EH (cell line): Measurements from ENCODE around the gene ZMIZ1.

Source experiments
- DNase-seq: peaks from one replicate; pipeline ENCODE4 v3.0.0-alpha.2; 2015; ENCODE audit warnings: low read depth

Gene ZMIZ1

DNA sequence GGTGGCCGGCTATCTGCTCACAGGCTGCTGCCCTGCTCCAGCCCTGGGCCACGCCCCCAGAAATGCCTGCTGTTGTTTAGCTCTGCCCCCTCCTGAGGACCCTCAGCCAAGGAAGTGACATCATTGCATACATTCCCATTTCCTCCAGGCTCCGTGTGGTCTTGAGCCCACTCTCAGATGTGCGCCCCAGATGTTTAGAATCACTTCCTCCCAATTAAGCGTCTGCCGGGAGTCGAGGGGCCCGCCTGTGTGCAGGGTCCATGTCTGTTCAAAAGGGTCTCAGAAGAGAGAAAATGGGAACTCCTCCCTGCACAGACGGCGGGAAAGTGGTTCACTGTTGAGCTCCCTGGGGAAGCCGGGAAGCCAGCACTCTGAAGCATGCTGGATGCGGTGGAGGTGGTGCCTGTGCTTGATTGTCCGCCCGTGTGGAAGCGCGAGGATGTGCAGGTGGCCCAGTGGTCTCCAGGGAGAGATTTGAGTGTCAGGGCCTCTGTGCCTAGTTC, 161.6 kb downstream of the ZMIZ1 start:
- DNase-seq: no peak

DNA sequence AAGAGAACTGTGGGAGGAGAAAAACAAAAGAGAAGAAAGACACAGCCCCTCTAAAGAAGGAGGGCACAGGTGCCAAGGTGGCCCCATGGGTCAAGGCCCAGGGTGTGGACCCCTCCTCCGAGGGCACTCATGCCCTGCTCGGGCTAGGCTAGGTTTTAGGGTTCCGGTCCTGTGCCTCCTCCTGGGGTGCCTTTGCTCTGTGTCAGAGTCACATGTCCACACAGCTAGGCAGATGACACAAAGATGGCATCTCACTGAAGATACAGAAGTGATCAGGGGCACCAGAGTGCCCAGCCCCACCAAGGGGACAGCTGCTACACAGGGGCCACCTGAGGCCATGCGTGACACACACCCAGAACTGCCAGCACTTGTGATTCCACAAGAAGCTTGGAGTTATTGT, 162.1 kb downstream of the ZMIZ1 start:
- DNase-seq: no peak

DNA sequence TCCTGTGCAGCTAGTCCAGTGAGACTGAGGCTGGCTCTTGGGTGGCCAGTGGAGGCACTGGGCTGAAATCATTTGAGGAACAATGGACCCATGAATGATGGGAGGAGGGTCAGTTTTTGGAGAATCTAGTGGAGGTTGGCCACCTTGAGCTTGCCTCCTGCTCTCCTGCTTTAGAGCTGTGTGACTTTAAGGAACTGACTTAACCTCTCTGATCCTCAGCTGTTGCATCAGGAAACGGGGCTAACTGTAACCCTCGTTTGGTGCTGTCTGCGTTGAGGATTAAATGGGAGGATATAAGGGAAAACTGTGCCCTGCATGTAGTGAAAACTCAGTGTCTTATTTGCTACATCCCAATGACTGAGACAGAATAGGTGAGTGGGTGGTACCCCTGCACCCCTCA, 163.1 kb downstream of the ZMIZ1 start:
- no peak for DNase-seq

DNA sequence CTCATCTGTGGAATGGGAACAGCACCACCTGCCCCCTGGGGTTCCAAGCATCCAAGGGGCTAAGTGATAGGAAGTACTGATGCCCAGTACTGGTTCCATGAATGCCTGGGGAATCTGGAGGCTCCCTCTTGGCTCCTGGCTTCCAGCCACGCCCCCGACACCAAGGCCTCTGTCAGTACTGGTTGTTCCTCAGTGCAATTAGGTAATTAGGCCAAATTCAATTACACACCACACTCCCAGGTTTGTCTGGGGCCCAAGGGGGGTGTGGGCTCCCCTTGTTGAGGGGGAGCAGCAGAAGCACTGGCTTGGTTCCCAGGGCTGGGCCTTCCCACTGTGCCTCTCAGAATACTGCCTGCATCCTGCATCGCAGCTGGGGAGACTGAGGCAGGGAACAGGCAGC, 164.1 kb downstream of the ZMIZ1 start:
- no peak for DNase-seq

DNA sequence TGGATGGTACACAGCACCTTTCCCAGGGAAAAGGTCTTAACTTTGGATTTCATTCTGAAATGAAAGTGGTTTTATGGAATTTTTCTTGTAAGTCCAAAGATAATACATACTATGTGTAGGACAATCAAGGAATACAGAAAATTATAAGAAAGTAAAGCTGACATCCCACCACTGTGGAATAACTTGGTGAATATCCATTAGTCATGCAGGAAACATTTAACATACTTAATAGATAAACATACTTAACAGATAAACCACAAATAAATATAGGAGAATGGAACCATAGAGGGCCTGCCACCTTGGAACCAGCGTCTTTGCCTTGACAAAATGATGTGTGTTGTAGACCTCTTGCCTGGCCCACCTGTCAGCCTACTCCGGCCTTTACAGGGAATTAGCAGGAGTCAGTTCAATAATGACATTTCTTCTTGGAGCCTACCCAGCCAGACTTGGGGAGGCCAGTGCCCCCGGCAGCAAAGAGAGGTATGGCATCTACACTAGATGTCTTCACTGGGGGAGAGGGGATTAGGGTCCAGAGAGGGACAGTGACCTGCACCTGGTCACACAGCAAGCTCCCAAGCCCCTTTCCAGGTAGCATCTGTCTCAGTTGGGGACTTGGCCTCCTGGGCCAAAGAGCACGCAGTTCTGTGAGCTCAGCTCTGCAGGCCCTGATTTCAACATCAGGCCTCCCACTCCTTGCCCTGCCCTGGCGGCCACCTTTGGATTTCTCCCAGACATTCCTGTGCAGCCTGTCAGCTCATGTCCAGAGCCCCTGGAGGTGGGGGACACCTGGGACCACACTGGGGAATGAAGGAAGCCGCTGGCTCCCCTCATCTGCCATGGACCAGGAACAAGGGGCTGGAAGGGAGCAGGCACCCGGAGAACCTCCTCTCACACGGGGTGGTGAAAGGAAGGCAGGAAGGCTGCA, 165.9 kb downstream of the ZMIZ1 start:
- DNase-seq: peak; percentile 42

DNA sequence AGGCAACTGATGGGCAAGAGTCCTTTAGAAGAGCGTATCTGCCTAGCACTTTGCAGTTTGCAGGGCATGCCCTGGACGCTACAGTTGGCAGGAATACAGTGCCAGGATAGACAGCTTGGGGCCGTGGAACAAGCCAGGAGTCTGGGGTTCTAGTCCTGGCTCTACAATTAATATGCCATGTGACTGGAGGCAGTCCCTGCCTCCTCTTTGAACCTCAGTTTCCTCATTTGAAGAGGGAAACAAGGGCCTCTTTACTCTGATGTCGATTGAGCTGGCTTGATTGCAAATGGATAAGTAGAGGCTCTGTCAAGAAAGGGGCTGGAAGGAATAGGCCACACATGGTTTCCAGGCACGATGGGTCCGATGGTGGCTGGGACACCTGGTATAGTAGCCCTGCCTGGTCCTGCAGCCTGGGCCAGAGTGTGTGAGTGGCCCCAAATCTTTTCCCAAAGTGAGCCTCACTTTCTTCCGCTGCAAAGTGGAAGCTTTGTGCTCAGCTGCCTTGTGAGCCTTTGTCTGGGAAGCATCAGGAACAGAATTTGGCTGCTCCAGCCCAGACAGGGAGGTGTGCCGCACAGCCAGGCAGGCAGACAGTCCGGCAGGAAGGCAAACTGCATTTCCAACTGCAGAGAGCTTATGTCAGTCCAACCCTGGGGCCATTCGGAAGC, 167.1 kb downstream of the ZMIZ1 start:
- DNase-seq: no peak

DNA sequence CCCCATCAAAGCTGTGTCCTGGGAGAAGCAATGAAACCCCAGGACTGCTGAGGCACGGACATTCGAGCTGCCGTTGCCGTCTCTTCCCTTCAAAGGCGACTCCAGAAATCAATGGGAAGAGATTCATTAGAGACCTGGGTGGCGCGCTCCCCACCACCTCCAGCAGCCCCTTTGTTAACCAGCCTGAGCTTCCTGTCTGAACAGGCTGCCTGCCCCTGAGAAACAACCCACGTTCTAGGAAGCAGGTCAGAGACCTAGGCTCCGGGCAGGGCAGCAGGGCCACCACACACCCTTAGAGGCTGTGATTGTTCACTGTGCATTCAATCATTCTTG, 167.6 kb downstream of the ZMIZ1 start:
- no peak for DNase-seq

DNA sequence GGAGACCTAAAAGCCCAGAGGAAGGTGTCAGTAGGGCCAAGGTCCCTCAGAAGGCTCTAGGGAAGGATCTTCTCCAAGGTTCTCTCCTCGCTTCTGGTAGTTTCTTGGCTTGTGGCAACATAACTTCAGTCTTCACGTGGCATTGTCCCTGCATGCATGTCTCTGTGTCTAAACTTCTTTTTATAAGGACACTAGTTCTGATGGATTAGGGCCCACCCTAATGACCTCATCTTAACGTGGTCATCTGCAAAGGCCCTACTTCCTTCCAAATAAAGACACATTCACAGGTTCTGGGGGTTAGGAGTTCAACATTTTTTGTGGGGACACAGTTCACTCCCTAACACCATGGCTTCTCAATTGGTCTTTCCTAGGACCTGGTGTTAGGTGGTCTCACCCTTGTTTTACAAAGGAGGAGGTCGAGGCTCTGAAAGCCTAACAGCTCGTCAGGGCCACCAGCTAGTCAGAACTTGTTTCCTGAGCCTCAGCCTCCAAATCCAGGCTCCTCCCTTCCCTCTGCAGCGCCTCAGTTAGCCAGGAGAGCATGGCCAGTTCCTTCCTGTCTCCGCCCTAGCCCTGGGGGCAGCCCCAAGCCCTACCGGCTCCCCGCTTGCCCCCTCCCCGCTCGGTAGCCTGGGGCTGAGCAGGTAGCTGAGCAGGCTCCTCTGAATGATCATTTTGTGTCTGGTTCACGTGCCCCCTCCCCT, 168.8 kb downstream of the ZMIZ1 start:
- DNase-seq: no peak

DNA sequence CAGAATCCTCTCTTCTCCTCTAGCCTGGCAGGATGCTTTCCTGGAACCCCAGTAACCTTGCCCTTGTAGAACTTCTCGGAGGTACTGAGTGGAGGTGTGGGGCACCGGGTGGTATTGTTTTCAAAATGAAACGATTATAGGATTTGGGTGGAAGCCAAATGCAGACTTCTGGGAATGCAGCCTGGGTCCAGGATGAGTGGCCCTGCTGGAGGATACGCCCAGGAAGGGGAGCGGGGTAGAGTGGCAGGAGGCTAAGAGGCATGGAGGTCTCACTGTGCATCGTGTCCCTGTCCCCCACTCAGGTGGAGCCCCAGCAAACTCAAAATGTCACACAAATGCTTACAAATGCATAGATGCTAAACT, 169.4 kb downstream of the ZMIZ1 start:
- no peak for DNase-seq

DNA sequence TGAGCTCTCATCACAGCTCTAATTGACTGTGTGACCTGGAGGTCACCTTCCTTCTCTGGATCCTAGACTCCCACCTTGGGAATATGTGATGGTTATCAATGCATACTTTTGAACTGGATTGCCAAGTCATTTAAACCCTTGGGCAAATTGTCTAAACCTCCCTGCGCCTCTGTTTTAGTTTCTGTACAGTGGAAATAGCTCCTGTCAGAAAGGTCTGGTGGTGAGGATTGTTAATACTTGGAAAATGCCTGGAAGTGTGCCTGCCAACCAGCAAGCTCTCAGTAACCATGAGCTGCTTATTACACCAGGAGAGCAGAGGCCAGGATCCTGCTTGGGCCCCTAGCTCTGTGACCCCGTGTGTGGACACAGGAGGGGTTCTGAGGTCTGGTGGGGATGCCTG, 169.8 kb downstream of the ZMIZ1 start:
- peak; percentile 54 for DNase-seq

DNA sequence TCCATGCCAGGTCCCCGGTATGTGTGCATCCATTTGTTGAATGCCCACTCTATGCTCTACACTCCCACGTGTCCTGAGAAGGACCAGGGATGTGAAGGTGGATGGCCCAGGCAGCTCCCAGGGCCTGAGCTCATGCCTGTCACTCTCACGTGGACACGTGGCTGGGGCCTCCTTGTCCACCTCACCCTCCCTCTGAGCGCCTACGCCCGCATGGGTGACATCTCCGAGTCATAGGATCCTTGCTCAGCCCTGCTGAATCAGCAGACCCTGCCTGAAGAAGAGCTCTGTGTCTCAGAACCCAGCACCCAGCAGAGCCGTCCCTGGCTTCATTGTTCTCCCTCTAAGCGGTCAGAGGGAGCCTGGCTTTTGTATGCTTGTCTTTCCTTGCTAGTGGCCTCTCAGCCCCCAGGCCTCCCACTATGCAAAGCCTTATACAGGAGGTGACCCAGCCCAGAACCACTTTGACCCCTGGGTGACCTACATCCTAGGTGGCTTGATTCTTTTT, 170.6 kb downstream of the ZMIZ1 start:
- peak; percentile 72 for DNase-seq

DNA sequence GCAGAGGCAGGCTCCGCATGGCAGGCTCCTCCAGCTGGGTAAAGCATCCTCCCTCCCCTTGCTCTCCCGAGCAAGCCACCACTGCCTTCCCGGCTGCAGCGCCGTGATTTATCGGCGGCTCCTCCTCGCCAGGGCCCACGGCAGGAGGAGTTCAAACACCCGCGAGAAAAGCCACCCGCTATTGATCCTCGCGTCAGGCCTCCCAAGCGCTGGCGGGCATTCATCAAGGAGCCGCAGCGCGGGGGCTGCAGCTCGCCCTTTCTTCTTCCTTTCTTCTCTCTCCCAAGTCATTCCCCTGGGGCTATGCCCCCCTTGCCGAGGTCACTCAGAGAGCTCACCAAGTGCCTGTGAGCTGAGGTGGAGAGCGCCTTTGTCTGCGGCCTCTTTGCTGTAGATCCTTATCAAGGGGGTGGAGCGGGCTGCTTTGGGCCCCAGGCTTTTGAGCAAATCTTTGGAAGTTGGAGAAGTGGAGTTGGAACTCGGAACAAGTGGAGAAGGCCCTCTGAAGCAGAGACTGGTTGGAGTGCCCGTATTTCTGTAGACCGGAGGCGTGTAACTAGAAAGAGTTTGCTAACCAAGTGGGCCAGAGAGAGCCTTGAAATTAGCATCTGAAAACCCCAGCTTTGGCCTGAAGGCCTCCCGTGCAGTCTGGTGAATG, 171.3 kb downstream of the ZMIZ1 start:
- DNase-seq: peak; percentile 50

DNA sequence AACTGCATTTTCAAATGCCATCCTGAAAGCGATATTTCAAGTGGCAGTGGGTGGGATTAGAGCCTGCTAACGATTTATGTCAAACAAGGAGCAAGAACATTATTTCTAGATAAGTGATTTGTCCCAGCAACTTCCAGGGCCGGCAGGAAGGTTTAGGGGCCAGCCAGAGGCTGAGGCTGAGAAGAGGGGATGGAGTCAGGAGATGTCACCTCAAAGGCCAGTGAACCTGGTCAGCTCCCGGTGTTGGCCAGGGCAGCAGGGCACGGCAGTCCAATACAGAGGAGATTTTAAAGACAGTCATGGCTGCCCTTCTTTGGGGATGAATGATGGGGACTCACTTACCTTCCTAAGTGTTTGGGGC, 172.8 kb downstream of the ZMIZ1 start:
- no peak for DNase-seq

DNA sequence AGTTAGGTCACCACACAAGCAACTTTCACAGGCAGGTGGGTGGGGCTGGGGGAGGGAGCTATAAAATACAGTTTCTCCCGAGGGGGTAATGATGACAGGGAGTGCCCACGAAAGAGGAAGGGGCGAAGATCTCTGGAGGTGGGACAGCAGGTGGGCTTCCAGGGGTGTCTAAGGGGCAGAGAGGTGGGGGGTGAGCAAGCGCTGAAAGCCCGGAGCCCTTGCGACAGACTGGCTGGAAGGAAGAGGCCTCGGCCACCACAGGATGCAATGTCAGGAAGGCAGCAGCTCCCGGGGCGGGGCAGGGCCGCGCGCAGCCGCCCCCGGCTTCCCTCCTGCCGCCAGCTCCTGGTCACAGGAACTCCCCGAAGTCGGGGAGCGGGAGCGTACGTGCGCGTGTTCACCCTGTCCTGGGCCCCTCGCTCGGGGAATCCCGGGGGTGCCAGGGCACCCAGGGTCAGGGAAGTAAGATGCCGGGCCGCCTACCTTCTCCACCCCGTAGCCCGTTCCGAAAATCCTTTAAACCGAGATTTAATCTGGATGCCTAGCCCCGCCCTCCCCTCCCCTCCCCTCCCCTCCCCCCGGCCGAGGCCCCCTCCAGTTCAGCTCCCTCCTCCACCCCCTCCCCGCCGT, 173.3 kb downstream of the ZMIZ1 start:
- peak; percentile 78 for DNase-seq

DNA sequence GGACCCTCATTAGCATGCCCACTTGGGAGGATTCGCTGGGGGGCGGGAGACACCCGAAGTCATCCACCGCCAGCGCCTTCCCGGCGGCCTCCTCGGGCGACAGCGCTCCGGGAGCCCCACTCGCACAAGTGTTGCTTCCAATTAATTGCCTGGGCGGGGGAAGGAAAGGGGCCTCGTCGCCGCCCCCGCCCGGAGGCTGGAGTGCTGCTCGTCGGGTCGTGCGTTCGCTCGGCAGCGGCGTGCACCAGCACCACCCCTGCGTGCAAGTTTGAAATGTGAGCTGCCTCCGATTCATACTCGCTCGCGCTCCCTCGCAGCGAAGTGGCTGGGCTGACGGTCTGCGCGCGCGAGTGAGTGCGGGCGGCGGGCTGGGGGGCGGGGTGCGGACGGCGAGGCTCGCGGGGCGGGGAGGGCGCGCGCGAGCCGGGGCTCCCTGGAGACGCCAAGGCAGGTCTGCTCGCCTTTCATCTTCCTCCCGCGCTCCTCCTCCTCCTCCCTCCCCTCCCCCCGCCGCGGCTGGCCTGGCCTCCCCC, 173.9 kb downstream of the ZMIZ1 start:
- DNase-seq: peak; percentile 89

DNA sequence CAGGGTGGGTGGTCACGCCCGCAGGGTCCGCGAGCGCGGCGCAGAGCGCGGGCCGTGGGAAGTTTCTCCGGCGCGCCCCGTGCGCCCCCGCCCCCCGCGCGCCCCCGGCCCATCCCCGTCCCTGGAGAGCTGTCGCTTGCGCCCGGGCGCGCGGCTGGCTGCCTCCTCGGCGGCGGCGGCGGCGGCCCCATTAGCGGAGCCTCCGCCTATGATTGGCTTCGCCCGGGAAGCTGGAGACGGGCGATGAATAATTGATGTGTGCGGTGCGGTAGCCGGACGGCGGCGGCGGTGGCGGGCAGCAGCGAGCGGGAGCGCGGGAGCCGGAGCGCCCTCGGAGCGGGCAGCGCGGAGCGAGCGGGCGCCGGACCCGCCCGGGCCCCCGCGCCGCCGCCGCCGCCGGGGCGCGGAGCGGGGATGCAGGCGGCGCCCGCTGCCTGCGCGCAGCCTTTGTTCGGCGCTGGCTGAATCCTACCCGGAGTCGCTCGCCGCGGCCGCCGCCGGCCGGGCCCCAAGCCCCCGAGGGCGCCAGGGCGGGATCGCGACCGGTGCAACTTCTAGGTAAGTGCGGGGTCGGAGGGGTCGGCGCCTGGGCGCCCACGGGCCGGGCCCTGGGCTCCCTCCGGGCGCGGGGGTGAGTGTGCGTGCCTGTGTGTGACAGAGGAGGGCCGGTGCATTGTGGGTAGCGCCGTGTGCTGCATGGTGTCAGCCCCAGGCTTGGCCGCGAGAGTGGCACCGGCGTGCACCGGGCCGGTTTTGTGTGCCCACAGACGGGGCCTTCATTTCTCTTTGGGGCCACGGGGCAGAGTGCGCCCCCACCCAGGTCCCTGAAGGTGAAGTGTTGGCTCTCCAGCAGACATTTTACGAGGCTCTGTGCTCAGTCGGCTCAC, 174.7 kb downstream of the ZMIZ1 start:
- DNase-seq: peak; percentile 40

DNA sequence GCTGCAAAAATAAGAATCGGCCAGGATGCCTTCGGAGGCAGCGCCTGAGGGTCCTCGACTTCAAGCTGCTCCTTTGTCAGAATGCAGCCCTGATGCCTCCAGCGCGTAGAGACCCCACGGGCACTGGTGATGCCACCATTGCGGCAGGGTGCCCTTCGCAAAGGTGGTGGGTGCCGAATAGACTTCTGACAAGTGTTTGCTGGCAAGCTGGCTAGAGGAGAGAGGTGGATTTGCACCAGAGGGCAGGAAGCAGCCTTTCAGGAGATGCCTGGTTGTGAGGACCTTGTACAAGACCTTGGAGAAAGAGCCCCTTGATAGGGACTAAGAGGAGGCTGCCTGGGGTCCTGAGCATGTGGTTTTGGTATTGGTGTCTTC, 175.3 kb downstream of the ZMIZ1 start:
- DNase-seq: no peak

DNA sequence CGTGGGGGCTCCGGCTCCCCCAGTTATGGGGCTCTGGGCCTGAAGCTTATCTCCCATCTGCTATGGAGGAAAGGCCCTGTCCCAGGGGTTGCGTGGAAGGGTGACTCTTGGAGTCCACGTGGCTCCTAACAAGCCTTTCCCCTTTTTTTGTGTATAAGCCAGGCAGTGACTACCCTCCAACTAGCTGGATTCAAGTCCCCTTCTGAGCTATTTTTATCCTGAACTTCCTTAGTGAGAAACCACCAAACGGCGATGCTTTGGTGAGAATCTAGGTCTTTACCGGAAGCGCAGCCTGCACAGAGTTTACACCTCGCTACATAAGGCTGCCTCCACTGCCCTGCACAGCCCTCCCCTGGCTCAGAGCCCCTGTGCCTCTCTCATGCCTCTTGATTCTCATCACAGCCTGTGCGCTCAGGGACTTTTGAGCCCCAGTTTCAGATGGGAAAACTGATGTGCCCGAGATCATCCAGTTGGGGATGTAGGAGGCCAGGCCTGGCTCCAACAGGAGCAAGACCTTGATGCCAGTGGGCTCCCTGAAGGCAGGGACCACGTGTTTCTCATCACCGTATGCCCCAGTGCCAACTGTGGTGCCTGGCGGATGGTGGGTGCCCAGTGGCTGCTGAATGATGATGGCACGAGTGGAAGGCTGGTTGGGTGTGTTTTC, 176.2 kb downstream of the ZMIZ1 start:
- DNase-seq: peak; percentile 32

DNA sequence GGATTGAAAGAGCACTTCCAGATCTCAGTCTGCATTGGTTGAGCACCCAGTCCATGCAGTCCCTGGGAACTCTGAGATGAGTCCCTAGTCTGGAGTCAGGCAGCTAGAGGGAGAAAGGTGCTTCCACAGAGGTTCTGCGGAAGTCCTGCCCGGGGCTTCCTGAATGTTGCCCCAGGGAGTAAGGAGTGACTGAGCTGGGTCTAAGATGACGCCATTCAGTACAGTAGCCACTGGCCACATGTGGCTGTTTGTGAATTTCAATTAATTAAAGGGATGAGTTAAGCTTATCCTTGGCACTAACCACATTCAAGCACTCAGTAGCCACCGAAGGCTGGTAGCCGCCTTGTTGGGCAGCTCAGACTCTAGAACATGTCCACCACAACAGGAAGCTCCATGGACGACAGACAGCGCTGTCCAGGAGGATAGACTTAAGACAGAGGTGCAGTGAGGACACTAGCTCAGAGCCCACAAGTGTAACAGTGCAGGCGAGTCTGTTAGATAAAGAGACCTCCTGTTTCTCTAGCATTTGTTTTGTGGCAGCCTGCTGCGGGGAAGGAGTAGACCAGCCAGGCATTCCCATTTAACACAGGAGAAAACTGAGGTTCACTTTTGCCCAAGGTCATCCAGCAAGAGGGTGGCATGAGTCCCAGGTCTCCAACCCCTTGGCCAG, 176.9 kb downstream of the ZMIZ1 start:
- DNase-seq: peak; percentile 32
